NT2/D1 (cell line): ENCODE data around the gene OPA3.

Experiments used
- YY1 ChIP-seq: IDR thresholded peaks from 2 replicates; pipeline ENCODE4 v1.6.1; 2011; ENCODE audit not compliant: insufficient read length, insufficient read depth
- ZNF274 ChIP-seq: IDR thresholded peaks from 2 replicates; pipeline ENCODE4 v1.6.1; 2011; ENCODE audit warnings: mild to moderate bottlenecking, low read depth, low read length

- TF ChIP-seq YY1, result no peak
- no peak for TF ChIP-seq ZNF274
Measured at GRCh38 chr19:45495178-45495577, 89.4 kb downstream of the OPA3 start.
